IMR-90 (cell line): Measurements from ENCODE around the gene TRIM2. TPM values are rescaled to one million over a fixed set of nuclear protein-coding genes. Genes with fewer than 3 reads are reported as not detected.

Source experiments
- ATAC-seq: fragments of 200-7000 bp; cut with Tn5 transposase; 2 replicates; pipeline ENCODE4 v1.9.1; 2020; ENCODE audit warnings: low read depth, mild to moderate bottlenecking, moderate library complexity
- BruUV-seq: library from RNA; stranded (reverse); fragments of 400-500 nt; replicated peaks from 2 replicates; lab custom pipeline; 2021; lab: Mats Ljungman, UMichigan
- CTCF ChIA-PET: fragments of 300-600 bp; formaldehyde crosslinking; extraction: SDS; loops from one replicate; lab custom pipeline; 2021; ENCODE audit warnings: antibody characterized with exemption; lab: Yijun Ruan, JAX
- POLR2A ChIA-PET: fragments of 300-600 bp; sonication (Branson Sonifier 250); formaldehyde crosslinking; loops from one replicate; lab custom pipeline; 2022; ENCODE audit warnings: antibody characterized with exemption; ENCODE audit not compliant: unreplicated experiment; lab: Charles Lee
- DNase-seq: peaks from one replicate; pipeline ENCODE4 v3.0.0; 2013
- H2AFZ ChIP-seq: replicated peaks from 2 replicates; pipeline ENCODE3; 2013; ENCODE audit warnings: low read length, mild to moderate bottlenecking; ENCODE audit not compliant: poor library complexity
- H2AK5ac ChIP-seq: 2 replicates; pipeline ENCODE4 v1.6.1; 2013; ENCODE audit warnings: low read depth, low read length, inconsistent platforms
- H2AK9ac ChIP-seq: replicated peaks from 2 replicates; pipeline ENCODE3; 2013; ENCODE audit warnings: mild to moderate bottlenecking, low read depth, low read length, moderate library complexity; ENCODE audit not compliant: poor library complexity
- H2BK120ac ChIP-seq: 2 replicates; pipeline ENCODE4 v1.6.1; 2013; ENCODE audit warnings: low read depth, low read length, inconsistent platforms
- H2BK15ac ChIP-seq: 3 replicates; pipeline ENCODE4 v1.6.1; 2013; ENCODE audit warnings: low read depth, low read length, inconsistent platforms
- H2BK20ac ChIP-seq: 2 replicates; pipeline ENCODE4 v1.6.1; 2013; ENCODE audit warnings: low read depth, mild to moderate bottlenecking, inconsistent platforms, low read length, moderate library complexity
- H2BK5ac ChIP-seq: 2 replicates; pipeline ENCODE4 v1.6.1; 2013; ENCODE audit warnings: mild to moderate bottlenecking, low read depth, low read length, inconsistent platforms; ENCODE audit not compliant: poor library complexity, severe bottlenecking
- H3K14ac ChIP-seq: replicated peaks from 2 replicates; pipeline ENCODE4 v1.6.1; 2013; ENCODE audit warnings: low read depth, low read length, inconsistent platforms
- H3K18ac ChIP-seq: 2 replicates; pipeline ENCODE4 v1.6.1; 2013; ENCODE audit warnings: low read depth, low read length, control low read depth
- H3K23ac ChIP-seq: 2 replicates; pipeline ENCODE4 v1.6.1; 2013; ENCODE audit warnings: low read depth, low read length, inconsistent platforms
- H3K27ac ChIP-seq: 2 replicates; pipeline ENCODE4 v1.5.1; 2013; ENCODE audit warnings: mild to moderate bottlenecking, control low read depth, low read length; ENCODE audit not compliant: insufficient read depth
- H3K27me3 ChIP-seq: 2 replicates; pipeline ENCODE4 v1.6.1; 2013; ENCODE audit warnings: low read length; ENCODE audit not compliant: control insufficient read depth, insufficient read depth
- H3K36me3 ChIP-seq: 2 replicates; pipeline ENCODE4 v1.6.1; 2013; ENCODE audit warnings: low read length, mixed read lengths; ENCODE audit not compliant: control insufficient read depth, insufficient read depth
- H3K4ac ChIP-seq: 2 replicates; pipeline ENCODE4 v1.6.1; 2013; ENCODE audit warnings: low read depth, low read length, inconsistent platforms
- H3K4me1 ChIP-seq: 2 replicates; pipeline ENCODE4 v1.6.1; 2013; ENCODE audit warnings: low read length, mixed read lengths; ENCODE audit not compliant: control insufficient read depth, insufficient read depth
- H3K4me2 ChIP-seq: 2 replicates; pipeline ENCODE4 v1.6.1; 2013; ENCODE audit warnings: low read depth, mild to moderate bottlenecking, control low read depth, low read length, moderate library complexity
- H3K4me3 ChIP-seq: 2 replicates; pipeline ENCODE4 v1.5.1; 2013; ENCODE audit warnings: low read depth, mild to moderate bottlenecking, control low read depth, low read length, moderate library complexity; ENCODE audit not compliant: insufficient read depth
- H3K56ac ChIP-seq: 2 replicates; pipeline ENCODE4 v1.6.1; 2013; ENCODE audit warnings: low read length, inconsistent platforms; ENCODE audit not compliant: insufficient read depth; ENCODE audit errors: extremely low read depth
- H3K79me1 ChIP-seq, 2 experiments: 2 replicates each; pipeline ENCODE4 v1.6.1; 2013; ENCODE audit warnings: low read length in 2 of 2, inconsistent platforms in 1 of 2, low read depth in 1 of 2
- H3K9ac ChIP-seq: 2 replicates; pipeline ENCODE4 v1.6.1; 2013; ENCODE audit warnings: low read depth, low read length, control low read depth
- H3K9me1 ChIP-seq: 2 replicates; pipeline ENCODE4 v1.6.1; 2013; ENCODE audit warnings: low read length, inconsistent platforms; ENCODE audit not compliant: insufficient read depth
- H3K9me3 ChIP-seq: 2 replicates; pipeline ENCODE4 v1.6.1; 2013; ENCODE audit warnings: low read length; ENCODE audit not compliant: control insufficient read depth, insufficient read depth
- H4K20me1 ChIP-seq: 2 replicates; pipeline ENCODE4 v1.6.1; 2013; ENCODE audit warnings: low read length, inconsistent platforms; ENCODE audit not compliant: insufficient read depth
- H4K5ac ChIP-seq: 2 replicates; pipeline ENCODE4 v1.6.1; 2013; ENCODE audit warnings: mild to moderate bottlenecking, low read depth, low read length, control low read depth
- H4K8ac ChIP-seq, 2 experiments: 2 replicates each; pipeline ENCODE4 v1.6.1; 2013; ENCODE audit warnings: low read depth in 2 of 2, low read length in 2 of 2, control low read depth in 1 of 2, inconsistent platforms in 1 of 2
- H4K91ac ChIP-seq: 2 replicates; pipeline ENCODE4 v1.6.1; 2013; ENCODE audit warnings: low read depth, low read length, inconsistent platforms; ENCODE audit not compliant: insufficient read depth
- CEBPB ChIP-seq: IDR thresholded peaks from 2 replicates; pipeline ENCODE4 v1.6.1; 2012; ENCODE audit warnings: low read depth, low read length, improper control_type of control experiment
- MAFK ChIP-seq: IDR thresholded peaks from 2 replicates; pipeline ENCODE4 v1.6.1; 2012; ENCODE audit warnings: low read depth, low read length, improper control_type of control experiment
- RAD21 ChIP-seq: IDR thresholded peaks from 2 replicates; pipeline ENCODE4 v1.6.1; 2012; ENCODE audit warnings: low read length, improper control_type of control experiment
- RCOR1 ChIP-seq: IDR thresholded peaks from 2 replicates; pipeline ENCODE4 v1.6.1; 2012; ENCODE audit warnings: mild to moderate bottlenecking, low read length, improper control_type of control experiment; ENCODE audit not compliant: insufficient replicate concordance
- RFX5 ChIP-seq: IDR thresholded peaks from 2 replicates; pipeline ENCODE4 v1.8.0; 2012; ENCODE audit warnings: low read depth, mild to moderate bottlenecking, low read length, moderate library complexity
- WGBS, 2 experiments: methylation state at CpG; one replicate each; pipeline versions ENCODE4 v1.1.5 to v1.1.7; 2013; ENCODE audit warnings: missing lambda C conversion rate in 2 of 2; ENCODE audit not compliant: insufficient read length in 1 of 2; ENCODE audit errors: extremely low coverage in 2 of 2; 5-methylcytosine and 5-hydroxymethylcytosine counted together
- dilution Hi-C: fragments of 300-500 bp; cut with HindIII; formaldehyde crosslinking; loops from one replicate; pipeline ENCODE4 v1.14.3; 2018; ENCODE audit warnings: low sequenced_read_pairs; ENCODE audit not compliant: unreplicated experiment
- in situ Hi-C: fragments of 300-500 bp; cut with MboI; formaldehyde crosslinking; loops from 3 replicates; pipeline ENCODE4 v1.14.3; 2019; ENCODE audit warnings: low sequenced_read_pairs, inconsistent platforms, mixed read lengths
- intact Hi-C: fragments of 100-400 bp; cut with micrococcal nuclease; formaldehyde crosslinking; loops from 2 replicates; pipeline ENCODE4 v1.10.0; 2022
- polyA plus RNA-seq, 3 experiments: library from polyadenylated mRNA; depleted of rRNA; stranded (reverse); fragments of >200 nt; gene quantifications; 2 replicates each; pipeline ENCODE4 v1.2.3, GENCODE V29; 2012; ENCODE audit warnings: low replicate concordance in 1 of 3
- total RNA-seq: library from RNA; depleted of rRNA; stranded (reverse); fragments of >200 nt; gene quantifications from 2 replicates; pipeline ENCODE4 v1.2.3, GENCODE V29; 2012

Gene TRIM2
- total and polyA plus RNA-seq, 2 of the 4 experiments (the other 2 are of a cell fraction) = 16.0 to 64.2 TPM

DNA sequence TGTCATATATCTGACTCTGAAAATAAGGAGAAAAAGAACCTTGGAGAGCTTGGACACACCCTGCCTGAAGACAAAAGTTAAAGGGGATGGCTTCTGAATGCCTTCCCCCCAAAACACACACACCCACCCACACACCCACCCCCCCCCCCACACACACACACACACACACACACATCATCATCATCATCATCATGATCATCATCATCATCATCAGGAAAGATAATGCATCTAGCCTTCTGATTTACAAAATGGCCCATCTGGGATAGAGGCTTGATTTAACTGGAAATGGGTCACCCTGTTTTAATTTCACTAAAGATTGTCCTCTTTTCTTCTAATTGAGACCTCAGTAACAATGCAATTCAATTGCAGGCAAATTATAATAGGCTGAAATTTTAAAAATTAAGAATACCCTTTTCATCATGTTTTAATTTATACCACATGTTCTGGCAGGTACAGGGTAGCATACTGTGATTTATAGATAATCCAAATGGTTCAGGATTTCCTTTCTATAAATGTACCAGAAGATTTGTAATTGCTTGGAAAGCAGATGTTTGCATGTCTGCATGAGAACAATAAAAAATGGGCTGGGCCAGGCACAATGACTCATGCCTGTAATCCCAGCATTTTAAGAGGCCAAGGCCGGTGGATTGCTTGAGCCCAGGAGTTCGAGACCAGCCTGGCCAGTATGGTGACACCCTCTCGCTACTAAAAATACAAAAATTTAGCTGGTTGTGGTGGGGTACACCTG is 56.5 kb downstream of the TRIM2 start (continued):
- no peak for TF ChIP-seq CEBPB

DNA sequence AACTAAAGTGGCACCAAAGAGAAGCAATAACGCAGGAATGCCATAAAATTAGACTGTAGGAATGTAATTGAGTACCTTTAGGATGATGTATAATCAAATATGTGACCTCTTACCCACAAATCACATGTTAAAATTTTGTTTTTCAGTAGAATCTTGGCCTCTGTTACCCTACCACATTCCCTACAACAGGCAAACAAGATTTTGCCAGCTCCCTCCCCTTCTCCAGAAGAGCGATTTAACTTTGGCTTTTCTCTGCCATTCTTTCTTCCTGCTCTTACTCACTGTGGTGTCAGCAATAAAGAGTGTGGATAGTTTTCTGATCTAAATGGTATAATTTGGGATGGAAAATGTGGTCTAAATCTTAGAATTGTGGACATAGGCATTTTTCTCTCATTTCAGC is 57.2 kb downstream of the TRIM2 start:
- H3K14ac ChIP-seq = no peak overlapping the region
- POLR2A ChIA-PET = no interaction called here
- in situ Hi-C loops = no loop called here

More for the DNA sequence above, 57.2 kb downstream of the TRIM2 start:
- Histone ChIP-seq H3K9me3 (peaks cover 2% of the 10 kb centered on the region), H2AK5ac (no peak overlapping the region), H3K4me3 (no peak overlapping the region), H3K27ac (no peak overlapping the region), H3K18ac (no peak overlapping the region), H4K91ac (no peak overlapping the region), H2BK120ac (no peak overlapping the region), H2BK5ac (no peak overlapping the region), H2BK20ac (no peak overlapping the region), H4K20me1 (peaks cover 17% of the 10 kb centered on the region; the same call in 1 of the 2 replicates), H3K36me3 (no peaks in the 10 kb centered on the region; the same call in 1 of the 2 replicates), H3K9me1 (peaks cover 8% of the 10 kb centered on the region; the same call in 1 of the 2 replicates), H3K56ac (no peak overlapping the region), H3K4me1 (peaks cover 5% of the 10 kb centered on the region), H3K79me1 (peaks cover 20 to 52% of the 10 kb centered on the region in 2 experiments; a peak in 3 of 4 replicates), H2BK15ac (no peak overlapping the region), H3K23ac (no peak overlapping the region), H3K27me3 (no peaks in the 10 kb centered on the region), H2AFZ (no peak overlapping the region), H3K4me2 (no peak overlapping the region), H4K8ac (no peak overlapping the region), H3K9ac (no peak overlapping the region), H4K5ac (no peak overlapping the region), H3K4ac (no peak overlapping the region), H2AK9ac (no peak overlapping the region)
- no peak for ATAC-seq
- CTCF ChIA-PET = no interaction called here
- BruUV-seq = no TSS peak
- intact Hi-C loops (no loop called here), dilution Hi-C loops (no loop called here)
- WGBS, 2 experiments = no CpG with 5 or more reads among the region's 2 CpGs
- TF ChIP-seq RAD21 (no peak), RCOR1 (no peak), CEBPB (no peak), RFX5 (no peak), MAFK (no peak)
- DNase-seq = no peak
